ENCODE results near the gene MALT1. TPM values are rescaled to one million over a fixed set of nuclear protein-coding genes. Genes with fewer than 3 reads are reported as not detected.
A peak's percentile ranks its signal among the peaks of the same experiment; 100 is the strongest.

Gene MALT1
- total RNA-seq, 3 donors from 2014 or later (not counting 1 experiment from before 2014, with no cell fraction given), result 49.8 to 55.8 (median 54.5) TPM

GRCh38 chr18:58674863-58675472 is 3.7 kb downstream of the MALT1 start:
- Histone ChIP-seq H3K4me3 (ENCODE audit: low read length) (no peak overlapping the region), H3K36me3 (ENCODE audit: control insufficient read depth, insufficient read depth, low read length) (no peaks in the 10 kb centered on the region), H3K27ac (ENCODE audit: low read length) (no peak overlapping the region), H3K27me3 (ENCODE audit: control insufficient read depth, insufficient read depth, low read length) (no peaks in the 10 kb centered on the region), H3K4me1 (ENCODE audit: control insufficient read depth, insufficient read depth, low read length) (peaks cover 19% of the 10 kb centered on the region), H3K9me3 (ENCODE audit: control insufficient read depth, insufficient read depth, low read length) (no peaks in the 10 kb centered on the region)
- DNase-seq (no peak), ATAC-seq (no peak)
- Mint-ChIP-seq H3K4me1 (peaks cover 47 to 53% of the 10 kb centered on the region in 2 donors), H3K4me3 (no peak overlapping the region), H3K36me3 (no peaks in the 10 kb centered on the region), H3K9me3 (no peaks in the 10 kb centered on the region), H3K27ac (peak overlapping the region; percentile 3 to 35), H3K27me3 (ENCODE audit: low read depth in 2 of 2) (no peaks in the 10 kb centered on the region)
- intact Hi-C loops (cut with micrococcal nuclease), result loop anchor here (5.0 kb wide), 2 partner anchors 42 to 87 kb away; no protein-coding TSS in a partner anchor
- 95% methylated on average over 2 of the region's 3 CpGs for WGBS (ENCODE audit: insufficient coverage)
- no peak for TF ChIP-seq CTCF (IDR thresholded peaks at IDR 0.05)

GRCh38 chr18:58676270-58676669 is 5.0 kb downstream of the MALT1 start:
- TF ChIP-seq CTCF (IDR thresholded peaks at IDR 0.05), result no peak
- Histone ChIP-seq H3K4me1 (ENCODE audit: control insufficient read depth, insufficient read depth, low read length) (peaks cover 10% of the 10 kb centered on the region), H3K27me3 (ENCODE audit: control insufficient read depth, insufficient read depth, low read length) (no peaks in the 10 kb centered on the region), H3K4me3 (ENCODE audit: low read length) (no peak overlapping the region), H3K9me3 (ENCODE audit: control insufficient read depth, insufficient read depth, low read length) (no peaks in the 10 kb centered on the region), H3K36me3 (ENCODE audit: control insufficient read depth, insufficient read depth, low read length) (peaks cover 2% of the 10 kb centered on the region), H3K27ac (ENCODE audit: low read length) (no peak overlapping the region)
- Mint-ChIP-seq H3K27me3 (ENCODE audit: low read depth in 2 of 2) (no peaks in the 10 kb centered on the region), H3K27ac (peak overlapping the region in 1 of 2 donors; percentile 3), H3K36me3 (no peaks in the 10 kb centered on the region), H3K9me3 (no peaks in the 10 kb centered on the region), H3K4me1 (peaks cover 47 to 58% of the 10 kb centered on the region in 2 donors), H3K4me3 (peak overlapping the region; percentile 2)
- intact Hi-C loops (cut with micrococcal nuclease), result no loop called here
- DNase-seq (no peak), ATAC-seq (no peak)
- WGBS (ENCODE audit: insufficient coverage), result no CpG with 5 or more reads among the region's 1 CpG

GRCh38 chr18:58682429-58683069 is 11.3 kb downstream of the MALT1 start:
- no peak for TF ChIP-seq CTCF (IDR thresholded peaks at IDR 0.05)
- H3K27ac Mint-ChIP-seq, result peak overlapping the region; percentile 3 to 16
- H3K9me3 Mint-ChIP-seq, result no peaks in the 10 kb centered on the region
- H3K4me1 Mint-ChIP-seq, result peaks cover 19 to 33% of the 10 kb centered on the region in 2 donors
- 89% methylated on average over 4 of the region's 5 CpGs for WGBS (ENCODE audit: insufficient coverage)
- H3K4me3 Mint-ChIP-seq, result no peak overlapping the region
- no peaks in the 10 kb centered on the region for H3K27me3 Mint-ChIP-seq (ENCODE audit: low read depth in 2 of 2)
- Histone ChIP-seq H3K27ac (ENCODE audit: low read length) (no peak overlapping the region), H3K4me1 (ENCODE audit: control insufficient read depth, insufficient read depth, low read length) (peaks cover 3% of the 10 kb centered on the region), H3K9me3 (ENCODE audit: control insufficient read depth, insufficient read depth, low read length) (no peaks in the 10 kb centered on the region), H3K27me3 (ENCODE audit: control insufficient read depth, insufficient read depth, low read length) (no peaks in the 10 kb centered on the region), H3K4me3 (ENCODE audit: low read length) (no peak overlapping the region), H3K36me3 (ENCODE audit: control insufficient read depth, insufficient read depth, low read length) (peaks cover 28% of the 10 kb centered on the region)
- ATAC-seq (no peak), DNase-seq (no peak)
- intact Hi-C loops (cut with micrococcal nuclease), result no loop called here
- peaks cover 7% of the 10 kb centered on the region for H3K36me3 Mint-ChIP-seq

Measured in natural killer cell (primary cell).